CD4-positive, alpha-beta T cell (primary cell): Measurements from ENCODE around the gene STK11. TPM values are rescaled to one million over a fixed set of nuclear protein-coding genes. Genes with fewer than 3 reads are reported as not detected.

Experiments used
- ATAC-seq: fragments of 200-7000 bp; cut with Tn5 transposase; one replicate; pipeline ENCODE4 v1.10.0; 2022; ENCODE audit warnings: mild to moderate bottlenecking; ENCODE audit not compliant: poor library complexity
- CTCF ChIA-PET: fragments of 350-600 bp; sonication (Branson Sonifier 250); formaldehyde crosslinking; loops from one replicate; lab custom pipeline; 2021; ENCODE audit warnings: antibody characterized with exemption, inconsistent platforms; lab: Charles Lee
- POLR2A ChIA-PET: fragments of 350-600 bp; sonication (Branson Sonifier 250); formaldehyde crosslinking; loops from one replicate; lab custom pipeline; 2021; ENCODE audit warnings: antibody characterized with exemption, inconsistent platforms; lab: Charles Lee
- DNase-seq, 14 experiments: peaks; one replicate each; pipeline ENCODE4 v3.0.0-alpha.2; 2013 to 2020; ENCODE audit warnings: mixed read lengths in 2 of 14
- H3K27ac ChIP-seq, 2 donors: one replicate each; pipeline versions ENCODE4 v1.5.1 to v1.7.0; 2013; ENCODE audit warnings: low read length in 2 of 2, low read depth in 1 of 2, mild to moderate bottlenecking in 1 of 2
- H3K27me3 ChIP-seq, 2 experiments: 1 replicate in 1 of 2; 2 replicates in 1 of 2; pipeline versions ENCODE4 v1.6.1 to v1.7.0; 2013; ENCODE audit warnings: low read length in 2 of 2, control low read depth in 1 of 2, mild to moderate bottlenecking in 1 of 2, moderate library complexity in 1 of 2; ENCODE audit not compliant: insufficient read depth in 2 of 2, control insufficient read depth in 1 of 2
- H3K36me3 ChIP-seq: one replicate; pipeline ENCODE4 v1.6.1; 2013; ENCODE audit warnings: low read length, control low read depth; ENCODE audit not compliant: insufficient read depth
- H3K4me1 ChIP-seq: one replicate; pipeline ENCODE4 v1.6.1; 2013; ENCODE audit warnings: low read length, control low read depth; ENCODE audit not compliant: insufficient read depth
- H3K4me3 ChIP-seq: one replicate; pipeline ENCODE4 v1.5.1; 2013; ENCODE audit warnings: mild to moderate bottlenecking, low read length, moderate library complexity
- H3K9me3 ChIP-seq, 2 experiments: 1 replicate in 1 of 2; 2 replicates in 1 of 2; pipeline versions ENCODE4 v1.6.1 to v1.7.0; 2013; ENCODE audit warnings: low read length in 2 of 2, mild to moderate bottlenecking in 2 of 2, control low read depth in 1 of 2, moderate library complexity in 1 of 2; ENCODE audit not compliant: control insufficient read depth in 1 of 2, insufficient read depth in 1 of 2
- H3K27ac Mint-ChIP-seq: one replicate; pipeline ENCODE4 v1.8.0; 2020; ENCODE audit warnings: mixed read lengths
- H3K27me3 Mint-ChIP-seq: one replicate; pipeline ENCODE4 v1.8.0; 2021; ENCODE audit warnings: mixed read lengths
- H3K36me3 Mint-ChIP-seq: one replicate; pipeline ENCODE4 v1.8.0; 2021; ENCODE audit warnings: low read depth, mixed read lengths
- H3K4me1 Mint-ChIP-seq: one replicate; pipeline ENCODE4 v1.8.0; 2021; ENCODE audit warnings: low read depth, mixed read lengths
- H3K4me3 Mint-ChIP-seq: one replicate; pipeline ENCODE4 v1.8.0; 2020; ENCODE audit warnings: mild to moderate bottlenecking, mixed read lengths
- H3K9me3 Mint-ChIP-seq: one replicate; pipeline ENCODE4 v1.8.0; 2020; ENCODE audit warnings: mixed read lengths
- intact Hi-C, 2 experiments: fragments of 100-400 bp; cut with DNase I in 1 of 2; cut with micrococcal nuclease in 1 of 2; formaldehyde crosslinking; loops; one replicate each; pipeline versions ENCODE4 v1.15.1 to v1.9.0; 2023 to 2025; cut with DNase I, micrococcal nuclease
- total RNA-seq, 174 experiments: library from RNA in 2 of 174; stranded (reverse) in 2 of 174; gene quantifications; one replicate each; pipeline ENCODE4 v1.2.3 and lab custom pipeline; 2021 to 2026
- TF ChIP-seq, protein P1 (sequence below): fragments of 200-600 bp; IDR thresholded peaks from one replicate; pipeline ENCODE4 v1.8.0; 2022; ENCODE audit warnings: antibody characterized with exemption, mild to moderate bottlenecking

The STK11 gene
- total RNA-seq, 2 experiments from 2014 or later, result 49.7 to 53.0 TPM

GRCh38 chr19:1172353-1173158 lies 33.0 kb upstream of the STK11 start:
- intact Hi-C loops, result loop anchor here in 1 of 2 experiments (5.0 kb wide), 1 partner anchor 40 kb away; no protein-coding TSS in a partner anchor

DNA sequence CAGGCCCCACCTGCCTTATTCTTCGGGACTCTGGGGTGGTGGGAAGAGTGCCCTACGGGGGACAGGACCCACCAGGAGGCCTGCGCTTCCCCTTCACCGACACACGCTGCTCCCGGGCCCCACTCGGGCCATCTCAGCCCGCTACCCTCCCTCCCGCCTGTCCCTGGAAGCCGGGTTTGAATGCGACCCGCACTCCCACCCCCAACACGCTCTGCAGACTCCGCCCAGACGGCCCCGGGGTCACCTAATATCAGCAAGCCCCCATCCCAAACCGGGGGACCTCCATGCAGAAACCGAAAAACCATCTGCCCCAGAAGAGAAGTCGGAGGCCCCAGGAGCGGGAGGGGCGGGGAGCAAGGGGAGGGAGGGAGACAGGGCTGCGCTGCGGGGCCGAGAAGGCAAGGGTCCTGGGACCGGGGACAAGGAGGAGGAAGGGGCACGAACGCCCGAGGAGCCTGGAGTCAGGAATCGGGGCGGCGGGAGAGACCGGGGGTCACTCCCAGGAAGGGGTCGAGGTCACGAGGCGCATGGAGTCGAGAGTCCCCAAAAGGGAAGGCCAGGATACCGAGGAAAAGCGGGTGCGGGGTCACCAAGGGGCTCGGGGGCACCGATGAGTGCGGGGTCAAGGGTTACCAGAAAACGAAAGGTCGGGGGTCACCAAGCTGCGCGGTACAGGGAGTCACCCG lies 32.3 kb upstream of the STK11 start:
- peak; percentile 37 for ATAC-seq
- Mint-ChIP-seq H3K36me3 (peaks cover 12% of the 10 kb centered on the region), H3K4me1 (peaks cover 24% of the 10 kb centered on the region), H3K27ac (peak overlapping the region; percentile 91), H3K4me3 (peak overlapping the region; percentile 91), H3K9me3 (no peaks in the 10 kb centered on the region), H3K27me3 (no peaks in the 10 kb centered on the region)
- Histone ChIP-seq H3K27ac (peak overlapping the region; percentile 62 to 68), H3K36me3 (peaks cover 10% of the 10 kb centered on the region), H3K4me3 (peak overlapping the region; percentile 83), H3K4me1 (peaks cover 58% of the 10 kb centered on the region), H3K9me3 (no peaks in the 10 kb centered on the region), H3K27me3 (no peaks in the 10 kb centered on the region)
- intact Hi-C loops, result loop anchor here in 1 of 2 experiments (5.0 kb wide), 1 partner anchor 41 kb away; no protein-coding TSS in a partner anchor
- peak in 5 of 14 experiments; percentile 16 to 57 (median 49) for DNase-seq
- TF ChIP-seq, protein P1, sequence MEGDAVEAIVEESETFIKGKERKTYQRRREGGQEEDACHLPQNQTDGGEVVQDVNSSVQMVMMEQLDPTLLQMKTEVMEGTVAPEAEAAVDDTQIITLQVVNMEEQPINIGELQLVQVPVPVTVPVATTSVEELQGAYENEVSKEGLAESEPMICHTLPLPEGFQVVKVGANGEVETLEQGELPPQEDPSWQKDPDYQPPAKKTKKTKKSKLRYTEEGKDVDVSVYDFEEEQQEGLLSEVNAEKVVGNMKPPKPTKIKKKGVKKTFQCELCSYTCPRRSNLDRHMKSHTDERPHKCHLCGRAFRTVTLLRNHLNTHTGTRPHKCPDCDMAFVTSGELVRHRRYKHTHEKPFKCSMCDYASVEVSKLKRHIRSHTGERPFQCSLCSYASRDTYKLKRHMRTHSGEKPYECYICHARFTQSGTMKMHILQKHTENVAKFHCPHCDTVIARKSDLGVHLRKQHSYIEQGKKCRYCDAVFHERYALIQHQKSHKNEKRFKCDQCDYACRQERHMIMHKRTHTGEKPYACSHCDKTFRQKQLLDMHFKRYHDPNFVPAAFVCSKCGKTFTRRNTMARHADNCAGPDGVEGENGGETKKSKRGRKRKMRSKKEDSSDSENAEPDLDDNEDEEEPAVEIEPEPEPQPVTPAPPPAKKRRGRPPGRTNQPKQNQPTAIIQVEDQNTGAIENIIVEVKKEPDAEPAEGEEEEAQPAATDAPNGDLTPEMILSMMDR, result no peak
- ChIA-PET CTCF (interaction anchor here (1.0 kb wide), 1 partner anchor 21 kb away, joined by 3 read pairs; no protein-coding TSS in a partner anchor), POLR2A (interaction anchor here (0.6 to 1.7 kb wide), 5 partner anchors 40 to 69 kb away, joined by 3 to 8 read pairs (median 6); partner anchors contain the start of gene GPX4)

More at GRCh38 chr19:1172353-1173158, 33.0 kb upstream of the STK11 start:
- Histone ChIP-seq H3K36me3 (peaks cover 14% of the 10 kb centered on the region), H3K4me3 (peak overlapping the region; percentile 83), H3K9me3 (no peaks in the 10 kb centered on the region), H3K4me1 (peaks cover 65% of the 10 kb centered on the region), H3K27ac (peak overlapping the region; percentile 62 to 68), H3K27me3 (no peaks in the 10 kb centered on the region)
- H3K27ac Mint-ChIP-seq, result peak overlapping the region; percentile 91
- no peaks in the 10 kb centered on the region for H3K9me3 Mint-ChIP-seq
- ATAC-seq (no peak), DNase-seq (no peak)
- CTCF ChIA-PET, result no interaction called here
- peaks cover 12% of the 10 kb centered on the region for H3K36me3 Mint-ChIP-seq
- H3K4me3 Mint-ChIP-seq, result peak overlapping the region; percentile 91
- TF ChIP-seq, protein P1, result no peak
- no peaks in the 10 kb centered on the region for H3K27me3 Mint-ChIP-seq
- H3K4me1 Mint-ChIP-seq, result peaks cover 24% of the 10 kb centered on the region
- POLR2A ChIA-PET, result interaction anchor here (0.6 kb wide), 1 partner anchor 46 kb away, joined by 3 read pairs; no protein-coding TSS in a partner anchor
